ENCODE results near the gene SPTA1.
A peak's percentile ranks its signal among the peaks of the same experiment; 100 is the strongest.

SPTA1 gene

DNA sequence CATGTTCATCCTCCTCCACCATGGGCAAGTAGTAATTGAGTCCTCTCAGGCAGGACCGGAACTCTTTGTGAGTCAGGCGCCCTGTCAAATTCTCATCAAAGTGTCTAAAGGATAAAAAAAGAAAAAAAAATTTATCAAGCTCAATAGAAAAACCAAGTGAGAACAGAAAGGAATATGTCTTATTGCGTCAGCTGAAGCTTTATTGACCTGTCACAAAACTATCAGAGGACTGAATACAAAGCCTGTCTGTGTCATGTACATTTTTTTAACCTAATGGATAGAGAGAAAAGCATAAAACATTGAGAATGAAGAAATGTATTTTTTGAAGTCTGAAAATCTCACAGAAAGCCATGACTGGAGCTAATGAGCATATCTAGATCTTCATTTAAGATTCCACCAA lies 72.8 kb downstream of the SPTA1 start:
- H3F3A ChIP-seq (ENCODE audit: insufficient read depth, low read length) = no peaks in the 10 kb centered on the region
- H3K27ac ChIP-seq (ENCODE audit: low read length) = no peak overlapping the region
- DNase-seq = no peak
- peaks cover 7% of the 10 kb centered on the region; the same call in 1 of the 2 replicates for H3K4me1 ChIP-seq (ENCODE audit: low read length)
- no peaks in the 10 kb centered on the region for H3K9me2 ChIP-seq (replicated peaks; ENCODE audit: insufficient read depth, low read length)
- H3K4me2 ChIP-seq (ENCODE audit: low read depth, low read length) = no peak overlapping the region
- H3K27me3 ChIP-seq (replicated peaks; ENCODE audit: insufficient read depth, low read length) = no peaks in the 10 kb centered on the region
- H4K20me1 ChIP-seq (ENCODE audit: insufficient read depth, low read length) = no peaks in the 10 kb centered on the region
- TF ChIP-seq EZH2phosphoT487 (IDR thresholded peaks at IDR 0.05; ENCODE audit: low read length) = no peak
- TF ChIP-seq, protein P1, sequence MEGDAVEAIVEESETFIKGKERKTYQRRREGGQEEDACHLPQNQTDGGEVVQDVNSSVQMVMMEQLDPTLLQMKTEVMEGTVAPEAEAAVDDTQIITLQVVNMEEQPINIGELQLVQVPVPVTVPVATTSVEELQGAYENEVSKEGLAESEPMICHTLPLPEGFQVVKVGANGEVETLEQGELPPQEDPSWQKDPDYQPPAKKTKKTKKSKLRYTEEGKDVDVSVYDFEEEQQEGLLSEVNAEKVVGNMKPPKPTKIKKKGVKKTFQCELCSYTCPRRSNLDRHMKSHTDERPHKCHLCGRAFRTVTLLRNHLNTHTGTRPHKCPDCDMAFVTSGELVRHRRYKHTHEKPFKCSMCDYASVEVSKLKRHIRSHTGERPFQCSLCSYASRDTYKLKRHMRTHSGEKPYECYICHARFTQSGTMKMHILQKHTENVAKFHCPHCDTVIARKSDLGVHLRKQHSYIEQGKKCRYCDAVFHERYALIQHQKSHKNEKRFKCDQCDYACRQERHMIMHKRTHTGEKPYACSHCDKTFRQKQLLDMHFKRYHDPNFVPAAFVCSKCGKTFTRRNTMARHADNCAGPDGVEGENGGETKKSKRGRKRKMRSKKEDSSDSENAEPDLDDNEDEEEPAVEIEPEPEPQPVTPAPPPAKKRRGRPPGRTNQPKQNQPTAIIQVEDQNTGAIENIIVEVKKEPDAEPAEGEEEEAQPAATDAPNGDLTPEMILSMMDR (IDR thresholded peaks at IDR 0.05; ENCODE audit: low read length) = no peak
- no peak for TF ChIP-seq EZH2 (optimal IDR thresholded peaks at IDR 0.05; ENCODE audit: low read depth, low read length)
- no peak overlapping the region for H2AFZ ChIP-seq (ENCODE audit: low read length)
- no peak overlapping the region for H3K4me3 ChIP-seq (ENCODE audit: low read length)
- no peaks in the 10 kb centered on the region for H3K9me3 ChIP-seq (replicated peaks; ENCODE audit: insufficient read depth, low read length)
- no peaks in the 10 kb centered on the region for H3K79me2 ChIP-seq (ENCODE audit: low read length)
- no peaks in the 10 kb centered on the region for H3K36me3 ChIP-seq (replicated peaks; ENCODE audit: insufficient read depth, low read length)
- no peak overlapping the region for H3K9ac ChIP-seq (ENCODE audit: low read length)

DNA sequence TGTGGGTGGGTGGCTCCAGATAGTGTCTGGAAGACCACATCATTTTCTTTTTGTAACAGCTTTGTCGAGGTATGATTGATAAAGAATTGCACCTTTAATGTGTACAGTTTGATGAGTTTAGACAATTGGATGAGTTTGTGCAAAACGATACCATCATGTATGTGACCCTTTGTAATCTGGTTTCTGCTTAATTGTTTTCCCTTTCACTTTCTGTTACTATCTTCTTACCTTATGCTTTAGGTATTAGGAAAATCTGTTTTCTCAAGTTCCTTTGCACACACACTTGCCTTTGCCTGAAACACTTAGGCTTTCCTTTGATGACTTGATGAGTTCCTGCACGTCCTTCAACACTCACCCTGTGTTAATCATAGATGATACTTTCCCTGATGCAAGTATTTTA lies 74.6 kb downstream of the SPTA1 start:
- Histone ChIP-seq H3K27me3 (replicated peaks; ENCODE audit: insufficient read depth, low read length) (no peaks in the 10 kb centered on the region), H3K4me3 (ENCODE audit: low read length) (no peak overlapping the region), H3K4me1 (ENCODE audit: low read length) (peaks cover 7% of the 10 kb centered on the region; the same call in 1 of the 2 replicates), H3K36me3 (replicated peaks; ENCODE audit: insufficient read depth, low read length) (no peaks in the 10 kb centered on the region), H3F3A (ENCODE audit: insufficient read depth, low read length) (no peaks in the 10 kb centered on the region), H3K79me2 (ENCODE audit: low read length) (no peaks in the 10 kb centered on the region), H3K9me2 (replicated peaks; ENCODE audit: insufficient read depth, low read length) (no peaks in the 10 kb centered on the region), H2AFZ (ENCODE audit: low read length) (no peak overlapping the region), H3K4me2 (ENCODE audit: low read depth, low read length) (peak overlapping the region; percentile 4), H3K9ac (ENCODE audit: low read length) (no peak overlapping the region), H3K9me3 (replicated peaks; ENCODE audit: insufficient read depth, low read length) (no peaks in the 10 kb centered on the region), H3K27ac (ENCODE audit: low read length) (no peak overlapping the region), H4K20me1 (ENCODE audit: insufficient read depth, low read length) (no peaks in the 10 kb centered on the region)
- peak; percentile 68 for DNase-seq
- TF ChIP-seq EZH2phosphoT487 (IDR thresholded peaks at IDR 0.05; ENCODE audit: low read length) = no peak
- TF ChIP-seq, protein P1 (IDR thresholded peaks at IDR 0.05; ENCODE audit: low read length) = no peak
- TF ChIP-seq EZH2 (optimal IDR thresholded peaks at IDR 0.05; ENCODE audit: low read depth, low read length) = no peak

DNA sequence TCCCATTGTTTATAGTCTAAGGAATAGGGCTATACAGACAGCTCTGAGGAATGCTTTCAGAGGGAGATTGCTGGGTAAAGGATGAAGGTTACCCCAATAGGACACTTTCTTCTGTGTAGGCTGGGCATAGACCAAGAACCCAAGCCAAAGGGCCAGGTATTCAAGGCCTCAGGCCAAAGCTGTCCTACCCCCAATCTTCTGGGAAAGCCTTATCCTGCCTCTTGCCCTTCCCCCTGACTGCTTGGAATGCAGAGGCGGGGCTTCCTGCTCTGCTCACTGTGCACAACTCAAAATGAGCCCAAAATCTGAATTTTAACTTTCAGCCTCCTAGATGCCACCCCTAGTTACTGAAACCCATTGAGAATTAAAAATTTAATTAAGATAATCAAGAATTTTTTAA lies 79.2 kb downstream of the SPTA1 start:
- TF ChIP-seq, protein P1 (IDR thresholded peaks at IDR 0.05; ENCODE audit: low read length) = no peak
- TF ChIP-seq EZH2 (optimal IDR thresholded peaks at IDR 0.05; ENCODE audit: low read depth, low read length) (no peak), EZH2phosphoT487 (IDR thresholded peaks at IDR 0.05; ENCODE audit: low read length) (no peak)
- H2AFZ ChIP-seq (ENCODE audit: low read length) = no peak overlapping the region
- H3K4me2 ChIP-seq (ENCODE audit: low read depth, low read length) = no peak overlapping the region

More for the DNA sequence above, 79.2 kb downstream of the SPTA1 start:
- no peak overlapping the region for H3K4me3 ChIP-seq (ENCODE audit: low read length)
- no peaks in the 10 kb centered on the region for H3K79me2 ChIP-seq (ENCODE audit: low read length)
- H4K20me1 ChIP-seq (ENCODE audit: insufficient read depth, low read length) = no peaks in the 10 kb centered on the region
- H3F3A ChIP-seq (ENCODE audit: insufficient read depth, low read length) = no peaks in the 10 kb centered on the region
- no peak overlapping the region for H3K27ac ChIP-seq (ENCODE audit: low read length)
- no peaks in the 10 kb centered on the region for H3K9me3 ChIP-seq (replicated peaks; ENCODE audit: insufficient read depth, low read length)
- H3K27me3 ChIP-seq (replicated peaks; ENCODE audit: insufficient read depth, low read length) = no peaks in the 10 kb centered on the region
- H3K9me2 ChIP-seq (replicated peaks; ENCODE audit: insufficient read depth, low read length) = no peaks in the 10 kb centered on the region
- peaks cover 3% of the 10 kb centered on the region; the same call in 1 of the 2 replicates for H3K4me1 ChIP-seq (ENCODE audit: low read length)
- no peaks in the 10 kb centered on the region for H3K36me3 ChIP-seq (replicated peaks; ENCODE audit: insufficient read depth, low read length)
- no peak overlapping the region for H3K9ac ChIP-seq (ENCODE audit: low read length)
- no peak for DNase-seq
